HG03558 (cell line): ENCODE results near the gene ACTR3C.
"Not testable (repeated sequence)": the region's sequence is repeated elsewhere in the genome, so short reads cannot be mapped to it uniquely, and the experiment has no call there.

ENCODE experiments used
- ATAC-seq: cut with Tn5 transposase; IDR thresholded peaks from one replicate; pipeline ENCODE4 v1.9.1; 2021; ENCODE audit warnings: moderate number of reproducible peaks; ENCODE audit not compliant: unreplicated experiment; ENCODE audit errors: extremely low read depth

ACTR3C gene

GRCh38 chr7:150287815-150288214 is 35.5 kb downstream of the ACTR3C start:
- ATAC-seq, result not testable (repeated sequence)

GRCh38 chr7:150285849-150286754 is 37.2 kb downstream of the ACTR3C start:
- ATAC-seq, result not testable (repeated sequence)

DNA sequence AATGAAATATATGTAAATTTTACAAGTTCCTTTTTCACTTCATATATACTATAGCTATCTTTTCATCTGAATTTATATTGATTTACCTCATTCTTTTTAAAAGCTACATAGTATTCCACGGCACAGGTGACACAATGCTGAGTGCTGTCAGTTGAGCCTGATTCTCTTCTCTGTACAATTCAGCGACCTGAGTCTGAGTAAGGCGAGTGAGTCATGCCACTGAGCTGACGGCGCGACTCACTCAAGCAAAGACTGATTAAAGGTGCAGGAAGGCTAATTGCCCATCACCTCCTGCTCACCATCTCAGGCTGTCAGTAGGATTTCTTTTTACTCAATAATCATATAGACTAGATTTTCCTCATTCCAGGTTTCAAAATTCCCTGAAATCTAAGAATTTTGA is 39.7 kb downstream of the ACTR3C start:
- ATAC-seq, result not testable (repeated sequence)

DNA sequence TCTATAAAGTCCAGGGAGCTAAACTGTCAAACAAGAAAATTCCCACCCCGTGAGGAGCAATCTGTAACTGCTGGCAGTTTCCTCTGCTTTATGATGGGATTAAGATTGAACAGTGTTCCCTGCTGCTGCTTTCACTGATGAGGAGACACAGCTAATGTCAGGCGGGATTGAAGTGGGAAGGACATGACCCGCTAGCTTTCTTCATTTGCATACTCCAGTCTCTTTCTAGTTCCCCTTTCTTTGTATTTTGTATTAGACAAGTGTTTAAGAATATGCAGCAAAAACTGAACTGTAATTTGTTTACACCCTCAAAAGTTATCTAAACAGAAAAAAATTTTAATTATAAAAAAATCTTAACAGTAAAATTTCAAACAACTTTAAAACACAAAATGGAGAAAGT is 40.2 kb downstream of the ACTR3C start:
- not testable (repeated sequence) for ATAC-seq

GRCh38 chr7:150281681-150282403 is 41.5 kb downstream of the ACTR3C start:
- ATAC-seq, result not testable (repeated sequence)

- ATAC-seq, result not testable (repeated sequence)
Measured at GRCh38 chr7:150278383-150278782, 45.0 kb downstream of the ACTR3C start.

DNA sequence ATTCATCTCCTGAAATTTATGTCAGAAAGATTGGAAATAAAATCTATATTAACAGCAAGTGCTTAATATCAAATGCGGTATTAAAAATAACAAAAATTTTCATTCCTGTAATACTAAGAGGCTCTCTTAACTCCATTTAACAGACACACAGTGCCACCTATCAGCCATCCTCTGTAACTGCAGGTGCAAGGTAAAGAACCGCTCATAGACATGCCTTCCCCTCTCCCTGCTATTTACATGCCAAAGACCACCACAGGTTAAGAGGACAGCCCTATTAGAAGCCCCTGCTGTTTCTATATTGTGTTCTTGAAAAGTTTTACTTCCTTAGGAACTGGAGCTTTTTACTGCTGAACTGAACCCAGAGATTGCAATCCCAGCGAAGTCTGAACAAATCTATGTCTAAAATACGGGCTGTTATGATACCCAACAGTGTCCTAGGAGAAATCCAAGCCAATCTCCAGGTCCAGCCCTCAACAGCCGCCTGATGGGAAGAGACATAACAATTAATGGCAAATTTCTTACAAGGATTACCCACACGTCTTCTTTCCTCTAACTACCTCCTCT is 47.1 kb downstream of the ACTR3C start:
- peak; percentile 56 for ATAC-seq

DNA sequence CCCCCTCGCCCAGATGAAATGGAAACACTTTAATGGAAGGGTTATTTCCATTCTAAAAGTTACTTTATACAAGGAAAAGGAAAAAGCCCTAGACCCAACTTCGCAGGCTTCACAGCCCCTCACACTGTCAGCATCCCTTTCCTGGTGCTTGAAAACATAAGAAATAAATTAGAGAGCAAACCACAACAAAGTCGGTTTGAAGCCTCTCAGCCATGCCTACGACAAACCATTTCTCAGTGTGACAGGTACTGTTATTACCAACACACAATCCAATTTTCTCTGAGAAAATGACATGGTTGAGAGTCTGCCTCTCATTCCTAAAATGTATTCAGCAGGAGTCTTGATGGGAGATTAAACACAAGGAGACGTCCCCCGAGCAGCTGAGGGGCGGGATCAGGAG is 51.4 kb downstream of the ACTR3C start:
- not testable (repeated sequence) for ATAC-seq

DNA sequence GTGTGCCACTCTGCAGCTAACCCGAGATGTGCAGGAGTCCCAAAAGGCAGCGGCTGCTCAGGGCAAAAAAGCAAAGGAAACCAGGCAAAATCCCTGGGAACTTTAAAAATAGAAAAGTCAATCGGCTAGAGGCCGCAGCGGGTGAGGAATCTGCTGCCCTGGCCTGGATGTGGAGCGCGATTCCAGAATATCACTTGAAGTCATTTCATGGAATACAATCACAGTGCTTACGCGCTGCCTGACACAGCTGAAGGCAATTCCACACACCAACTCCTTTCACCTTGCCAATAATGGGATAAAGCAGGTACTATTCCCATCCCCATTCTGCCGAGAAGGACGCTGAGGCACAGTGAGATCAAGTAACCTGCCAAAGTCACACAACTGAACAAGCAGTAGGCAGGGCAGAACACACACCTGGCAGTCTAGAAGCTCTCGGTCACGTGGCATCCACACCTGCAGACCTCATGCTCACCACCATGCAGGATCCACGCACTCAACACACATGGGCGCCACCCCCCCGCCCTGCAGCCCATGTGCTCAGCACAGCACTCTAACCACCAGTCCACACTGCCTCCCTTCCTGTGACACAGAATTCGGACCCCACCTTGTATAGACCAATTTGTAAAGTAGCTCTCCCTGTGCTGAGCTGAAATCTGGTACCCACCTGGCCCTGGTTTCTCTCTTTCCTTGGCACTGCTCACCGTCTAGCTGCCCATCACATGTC is 53.1 kb downstream of the ACTR3C start:
- ATAC-seq, result not testable (repeated sequence)

DNA sequence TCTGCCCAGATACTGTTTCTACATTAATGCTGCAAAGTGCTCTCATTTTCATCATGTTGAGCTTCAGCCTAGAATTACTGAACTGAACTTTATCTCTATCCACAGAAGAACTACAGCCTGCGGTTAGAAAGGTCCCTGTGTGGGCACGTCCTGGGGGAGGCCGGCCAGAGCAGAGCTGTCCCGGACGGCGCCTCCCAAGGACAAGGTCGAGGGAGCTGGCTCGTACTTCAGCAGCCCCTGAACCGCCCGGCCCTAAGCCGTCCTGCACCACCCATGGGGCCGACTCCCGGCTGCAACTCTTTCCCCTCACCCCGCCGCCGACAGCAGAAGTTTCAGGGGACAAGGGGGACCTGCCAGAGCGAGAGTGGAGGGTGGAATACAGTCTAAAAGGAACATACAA is 54.5 kb downstream of the ACTR3C start:
- not testable (repeated sequence) for ATAC-seq

- not testable (repeated sequence) for ATAC-seq
Measured at GRCh38 chr7:150268287-150268686, 55.1 kb downstream of the ACTR3C start.

GRCh38 chr7:150266953-150267665 is 56.2 kb downstream of the ACTR3C start:
- ATAC-seq, result not testable (repeated sequence)

GRCh38 chr7:150262656-150263055 is 60.7 kb downstream of the ACTR3C start:
- ATAC-seq, result not testable (repeated sequence)

DNA sequence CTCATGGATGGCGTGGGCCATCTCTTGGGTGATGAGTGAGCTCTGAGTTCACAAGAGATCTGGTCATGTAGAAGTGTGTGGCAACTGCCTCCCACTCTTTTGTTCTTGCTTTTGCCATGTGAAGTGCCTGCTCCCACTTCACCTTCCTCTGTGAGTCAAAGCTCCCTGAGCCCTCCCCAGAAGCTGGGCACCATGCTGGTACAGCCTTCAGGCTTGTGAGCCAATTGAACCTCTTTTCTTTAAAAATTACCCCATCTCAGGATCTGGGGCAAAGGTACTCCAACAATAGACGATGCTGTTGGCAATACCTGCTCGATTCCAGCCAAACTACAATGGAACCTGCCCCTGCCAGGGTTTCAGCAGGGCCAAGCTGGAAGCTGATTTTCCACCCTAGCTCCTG is 75.6 kb downstream of the ACTR3C start:
- ATAC-seq, result not testable (repeated sequence)

GRCh38 chr7:150245208-150245607 is 78.1 kb downstream of the ACTR3C start:
- not testable (repeated sequence) for ATAC-seq

GRCh38 chr7:150242935-150243334 is 80.4 kb downstream of the ACTR3C start:
- ATAC-seq, result not testable (repeated sequence)

DNA sequence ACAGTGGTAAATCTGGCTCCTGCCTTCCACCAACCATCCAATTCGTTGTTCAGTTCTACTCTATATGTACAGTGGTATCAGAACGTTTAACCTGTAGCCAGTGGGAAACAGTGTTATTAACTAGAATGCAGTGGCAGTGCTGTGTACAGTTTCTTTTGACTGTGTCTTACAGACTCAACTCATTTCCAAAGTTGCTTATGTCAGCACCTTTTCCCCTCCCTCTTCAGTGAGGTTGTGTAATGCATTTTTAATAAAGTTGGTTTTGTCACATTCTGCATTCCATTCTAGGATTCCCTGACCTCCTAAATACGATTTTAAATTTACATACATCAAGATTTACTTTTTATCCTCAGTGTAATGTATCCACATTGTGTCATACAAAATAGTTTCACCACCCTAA is 97.9 kb downstream of the ACTR3C start:
- ATAC-seq, result not testable (repeated sequence)

DNA sequence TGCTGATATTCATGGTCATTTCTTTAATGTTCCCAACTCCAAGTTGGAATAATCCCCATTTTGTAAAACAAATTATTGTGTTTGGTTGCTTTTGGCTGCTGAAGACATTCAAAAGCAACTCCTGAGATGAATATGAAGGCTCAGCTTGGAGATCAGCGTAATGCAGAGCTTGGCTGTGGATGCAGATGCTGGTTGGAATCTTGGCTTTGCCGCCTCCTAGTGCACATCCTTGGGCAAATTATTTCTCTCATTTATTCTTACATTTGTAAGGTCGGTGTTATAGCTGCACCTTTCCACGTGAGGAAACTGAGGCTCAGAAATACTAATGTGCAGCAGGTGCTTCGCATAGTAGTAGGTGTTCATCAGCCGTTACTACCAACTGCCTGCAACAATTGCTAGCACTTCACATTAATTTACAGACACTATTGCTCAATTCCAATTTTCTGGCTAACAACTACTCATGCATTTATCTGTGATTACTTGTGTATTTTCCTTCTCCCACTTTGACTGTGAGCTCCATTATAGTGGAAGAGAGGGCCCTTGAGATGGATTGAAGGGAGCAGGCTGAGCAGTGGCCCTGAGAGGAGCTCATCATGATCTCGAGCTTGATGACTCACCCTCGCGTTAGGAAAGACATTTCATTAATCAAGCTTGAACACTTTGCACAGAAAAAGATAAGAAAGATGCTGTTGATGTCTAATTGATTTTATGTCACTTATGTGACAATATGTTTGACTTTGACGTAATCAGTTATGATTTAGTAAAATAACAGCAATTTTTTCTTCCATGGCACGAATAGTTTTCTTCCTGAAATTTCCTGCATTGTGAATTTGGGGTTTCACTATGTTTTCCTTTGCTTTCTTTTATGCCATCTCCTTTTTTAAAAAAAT is 101.0 kb downstream of the ACTR3C start:
- not testable (repeated sequence) for ATAC-seq
